HG03060 (cell line): ENCODE measurements around the gene CDKN3.

Experiments used
- ATAC-seq: cut with Tn5 transposase; IDR thresholded peaks from one replicate; pipeline ENCODE4 v1.9.1; 2021; ENCODE audit warnings: low read depth, moderate number of reproducible peaks; ENCODE audit not compliant: unreplicated experiment

Gene CDKN3

GRCh38 chr14:54396493-54397335, at the start of gene CDKN3:
Gene CDKN3, plus strand, starts transcription at chr14:54397007. Its CDS starts 62 bp downstream, at chr14:54397069.
- peak; percentile 98 for ATAC-seq

GRCh38 chr14:54347044-54347443, 49.8 kb upstream of the CDKN3 start:
- ATAC-seq, result no peak

- no peak for ATAC-seq
Measured at GRCh38 chr14:54348001-54348611, 48.7 kb upstream of the CDKN3 start.

- no peak for ATAC-seq
Measured at GRCh38 chr14:54348923-54349620, 47.7 kb upstream of the CDKN3 start.

- no peak for ATAC-seq
Measured at GRCh38 chr14:54349713-54350112, 47.1 kb upstream of the CDKN3 start.

GRCh38 chr14:54350203-54350602, 46.6 kb upstream of the CDKN3 start:
- no peak for ATAC-seq

- ATAC-seq, result no peak
Measured at GRCh38 chr14:54353266-54353665, 43.5 kb upstream of the CDKN3 start.

- ATAC-seq, result no peak
Measured at GRCh38 chr14:54353694-54354093, 43.1 kb upstream of the CDKN3 start.

- ATAC-seq, result no peak
Measured at GRCh38 chr14:54354096-54354495, 42.7 kb upstream of the CDKN3 start.

- ATAC-seq, result no peak
Measured at GRCh38 chr14:54354968-54355641, 41.7 kb upstream of the CDKN3 start.

- no peak for ATAC-seq
Measured at GRCh38 chr14:54355698-54356097, 41.1 kb upstream of the CDKN3 start.

GRCh38 chr14:54356172-54356571, 40.6 kb upstream of the CDKN3 start:
- no peak for ATAC-seq

- ATAC-seq, result no peak
Measured at GRCh38 chr14:54360667-54361066, 36.1 kb upstream of the CDKN3 start.

- ATAC-seq, result no peak
Measured at GRCh38 chr14:54362089-54362504, 34.7 kb upstream of the CDKN3 start.

- no peak for ATAC-seq
Measured at GRCh38 chr14:54362759-54363437, 33.9 kb upstream of the CDKN3 start.

GRCh38 chr14:54364555-54365415, 32.0 kb upstream of the CDKN3 start:
- no peak for ATAC-seq

GRCh38 chr14:54366736-54367735, 29.8 kb upstream of the CDKN3 start:
- no peak for ATAC-seq

- ATAC-seq, result no peak
Measured at GRCh38 chr14:54368291-54368690, 28.5 kb upstream of the CDKN3 start.
